A673 (cell line): ENCODE data around the gene AP1M1. TPM values are rescaled to one million over a fixed set of nuclear protein-coding genes. Genes with fewer than 3 reads are reported as not detected.

Experiments
- BruUV-seq: library from RNA; stranded (reverse); fragments of 400-500 nt; replicated peaks from 2 replicates; lab custom pipeline; 2021; lab: Mats Ljungman, UMichigan
- CTCF ChIA-PET: fragments of 300-600 bp; sonication (Branson Sonifier 250); formaldehyde crosslinking; loops from one replicate; lab custom pipeline; 2022; ENCODE audit warnings: antibody characterized with exemption; lab: Charles Lee
- POLR2A ChIA-PET: fragments of 300-600 bp; sonication (Branson Sonifier 250); formaldehyde crosslinking; loops from one replicate; lab custom pipeline; 2022; ENCODE audit warnings: antibody characterized with exemption; ENCODE audit not compliant: low non-redundant PET; lab: Charles Lee
- DNase-seq: peaks from one replicate; pipeline ENCODE4 v3.0.0-alpha.2; 2015; ENCODE audit warnings: low spot score
- H3K27ac ChIP-seq: fragments of 200-600 bp; sonication (generic); 2 replicates; pipeline ENCODE4 v1.5.1; 2016; ENCODE audit warnings: mixed run types, low read depth, mild to moderate bottlenecking, mixed read lengths, antibody characterized with exemption, low read length; ENCODE audit not compliant: poor library complexity, severe bottlenecking
- H3K27me3 ChIP-seq: fragments of 200-600 bp; sonication (generic); replicated peaks from 2 replicates; pipeline ENCODE4 v1.6.1; 2017; ENCODE audit warnings: mixed run types, low read depth, mild to moderate bottlenecking, mixed read lengths, antibody characterized with exemption, low read length; ENCODE audit not compliant: insufficient read depth, poor library complexity
- H3K36me3 ChIP-seq: fragments of 200-600 bp; sonication (generic); 2 replicates; pipeline ENCODE4 v1.6.1; 2016; ENCODE audit warnings: mixed run types, mild to moderate bottlenecking, mixed read lengths, antibody characterized with exemption, low read length; ENCODE audit not compliant: insufficient read depth, poor library complexity, severe bottlenecking
- H3K4me1 ChIP-seq: fragments of 200-600 bp; sonication (generic); 2 replicates; pipeline ENCODE4 v1.6.1; 2017; ENCODE audit warnings: mixed run types, mild to moderate bottlenecking, mixed read lengths, antibody characterized with exemption, low read length; ENCODE audit not compliant: insufficient read depth, poor library complexity, severe bottlenecking
- H3K4me3 ChIP-seq: fragments of 200-600 bp; sonication (generic); 2 replicates; pipeline ENCODE4 v1.5.1; 2016; ENCODE audit warnings: low read depth, mixed run types, mild to moderate bottlenecking, mixed read lengths, low read length; ENCODE audit not compliant: poor library complexity, severe bottlenecking
- H3K9me3 ChIP-seq: fragments of 200-600 bp; sonication (generic); 2 replicates; pipeline ENCODE4 v1.6.1; 2016; ENCODE audit warnings: mixed run types, low read depth, mild to moderate bottlenecking, mixed read lengths, antibody characterized with exemption, low read length; ENCODE audit not compliant: poor library complexity, severe bottlenecking
- EZH2 ChIP-seq: fragments of 200-600 bp; sonication (generic); IDR thresholded peaks from 2 replicates; pipeline ENCODE4 v1.6.1; 2017; ENCODE audit warnings: borderline replicate concordance, low read depth, mild to moderate bottlenecking, mixed read lengths, antibody characterized with exemption, low read length; ENCODE audit not compliant: poor library complexity, severe bottlenecking
- intact Hi-C: fragments of 100-400 bp; cut with micrococcal nuclease; formaldehyde crosslinking; loops from one replicate; pipeline ENCODE4 v1.10.0; 2022; ENCODE audit not compliant: unreplicated experiment
- total RNA-seq: library from RNA; stranded (reverse); gene quantifications from 2 replicates; pipeline ENCODE4 v1.2.3, GENCODE V29; 2021
- TF ChIP-seq, protein P1 (sequence below): fragments of 300-800, 200-600 bp; sonication (generic); conservative IDR thresholded peaks from 2 replicates; pipeline ENCODE4 v1.5.1; 2017; ENCODE audit warnings: low read depth, mild to moderate bottlenecking, antibody characterized with exemption, low read length, moderate library complexity, mixed read lengths

Gene AP1M1
- total RNA-seq, 1 experiment from 2014 or later = 105 TPM

DNA sequence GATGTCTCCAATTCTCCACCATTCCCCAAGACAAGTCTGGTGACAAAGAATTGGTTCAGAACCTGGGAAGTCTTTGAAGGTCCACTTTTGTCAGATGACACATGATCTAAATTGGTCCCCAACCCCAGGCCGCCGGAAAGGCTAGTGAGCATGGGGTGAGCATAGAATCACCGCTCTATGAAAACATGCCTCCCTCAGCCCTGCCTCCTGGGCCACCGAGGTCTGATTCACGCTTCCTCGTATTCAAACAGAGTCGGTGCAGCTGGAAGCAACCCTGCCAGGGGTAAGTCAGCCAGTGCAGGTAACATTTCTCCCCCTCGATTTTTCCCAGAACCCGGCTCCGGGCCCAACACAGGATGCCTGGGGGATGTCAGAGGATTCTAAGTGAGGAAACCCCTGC is 93.0 kb downstream of the AP1M1 start:
- Histone ChIP-seq H3K27ac (no peak overlapping the region), H3K4me3 (no peak overlapping the region), H3K36me3 (no peaks in the 10 kb centered on the region), H3K4me1 (peaks cover 6% of the 10 kb centered on the region), H3K27me3 (no peaks in the 10 kb centered on the region), H3K9me3 (no peaks in the 10 kb centered on the region)
- intact Hi-C loops = no loop called here
- TF ChIP-seq, protein P1, sequence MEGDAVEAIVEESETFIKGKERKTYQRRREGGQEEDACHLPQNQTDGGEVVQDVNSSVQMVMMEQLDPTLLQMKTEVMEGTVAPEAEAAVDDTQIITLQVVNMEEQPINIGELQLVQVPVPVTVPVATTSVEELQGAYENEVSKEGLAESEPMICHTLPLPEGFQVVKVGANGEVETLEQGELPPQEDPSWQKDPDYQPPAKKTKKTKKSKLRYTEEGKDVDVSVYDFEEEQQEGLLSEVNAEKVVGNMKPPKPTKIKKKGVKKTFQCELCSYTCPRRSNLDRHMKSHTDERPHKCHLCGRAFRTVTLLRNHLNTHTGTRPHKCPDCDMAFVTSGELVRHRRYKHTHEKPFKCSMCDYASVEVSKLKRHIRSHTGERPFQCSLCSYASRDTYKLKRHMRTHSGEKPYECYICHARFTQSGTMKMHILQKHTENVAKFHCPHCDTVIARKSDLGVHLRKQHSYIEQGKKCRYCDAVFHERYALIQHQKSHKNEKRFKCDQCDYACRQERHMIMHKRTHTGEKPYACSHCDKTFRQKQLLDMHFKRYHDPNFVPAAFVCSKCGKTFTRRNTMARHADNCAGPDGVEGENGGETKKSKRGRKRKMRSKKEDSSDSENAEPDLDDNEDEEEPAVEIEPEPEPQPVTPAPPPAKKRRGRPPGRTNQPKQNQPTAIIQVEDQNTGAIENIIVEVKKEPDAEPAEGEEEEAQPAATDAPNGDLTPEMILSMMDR = no peak
- TF ChIP-seq EZH2 = no peak
- no peak for DNase-seq
- ChIA-PET POLR2A (no interaction called here), CTCF (no interaction called here)
- no TSS peak for BruUV-seq

DNA sequence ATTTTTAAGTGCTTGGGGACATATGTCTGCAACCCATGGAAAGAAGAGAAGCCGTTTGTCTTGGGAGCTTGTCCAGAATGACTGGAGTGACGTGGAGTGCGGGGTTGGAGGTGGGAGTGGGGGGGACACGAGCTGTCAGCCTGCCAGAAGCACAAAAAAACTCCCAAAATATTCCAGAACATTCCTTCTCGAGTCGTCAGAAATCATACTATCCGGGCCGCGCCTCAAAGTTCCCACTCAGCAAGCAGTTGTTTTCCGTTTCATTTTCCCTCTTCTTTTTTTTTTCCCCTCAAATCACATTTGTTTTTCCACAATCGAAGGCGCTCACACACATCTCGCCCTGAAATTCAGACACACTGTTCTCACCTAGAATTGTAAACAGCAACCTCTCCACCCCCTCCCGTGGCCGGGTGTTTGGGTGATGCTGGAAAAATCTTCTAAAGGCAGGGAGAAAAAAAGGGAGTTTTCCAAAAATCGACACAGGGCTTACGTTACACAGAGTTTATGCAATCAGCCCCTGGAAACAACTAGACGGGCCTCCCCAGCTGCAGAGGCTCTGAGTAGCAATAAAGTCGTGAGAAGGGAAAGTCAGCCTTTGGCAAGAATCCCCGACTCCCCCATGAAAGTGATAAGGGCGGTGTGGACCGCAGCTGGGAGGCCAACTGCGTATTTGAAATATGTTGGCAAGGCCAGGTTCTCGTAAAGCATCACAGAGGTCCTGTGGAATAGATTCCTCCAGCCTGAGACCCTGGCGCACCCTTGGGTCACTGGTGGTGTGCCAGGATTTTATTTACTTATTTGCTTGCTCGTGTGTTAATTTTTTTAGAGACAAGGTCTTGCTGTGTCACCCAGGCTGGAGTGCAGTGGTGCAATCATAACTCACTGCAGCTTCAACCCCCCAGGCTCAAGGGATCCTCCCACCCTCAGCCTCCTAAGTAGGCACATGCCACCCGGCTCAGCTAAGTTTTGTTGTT is 95.7 kb downstream of the AP1M1 start:
- H3K36me3 ChIP-seq = no peaks in the 10 kb centered on the region
- no peak overlapping the region for H3K27ac ChIP-seq
- H3K4me3 ChIP-seq = no peak overlapping the region
- ChIA-PET CTCF (no interaction called here), POLR2A (no interaction called here)
- DNase-seq = no peak
- no peaks in the 10 kb centered on the region for H3K9me3 ChIP-seq
- no peaks in the 10 kb centered on the region for H3K27me3 ChIP-seq
- TF ChIP-seq, protein P1 = no peak
- no peak for TF ChIP-seq EZH2
- H3K4me1 ChIP-seq = no peaks in the 10 kb centered on the region
- intact Hi-C loops = no loop called here
- BruUV-seq = no TSS peak

DNA sequence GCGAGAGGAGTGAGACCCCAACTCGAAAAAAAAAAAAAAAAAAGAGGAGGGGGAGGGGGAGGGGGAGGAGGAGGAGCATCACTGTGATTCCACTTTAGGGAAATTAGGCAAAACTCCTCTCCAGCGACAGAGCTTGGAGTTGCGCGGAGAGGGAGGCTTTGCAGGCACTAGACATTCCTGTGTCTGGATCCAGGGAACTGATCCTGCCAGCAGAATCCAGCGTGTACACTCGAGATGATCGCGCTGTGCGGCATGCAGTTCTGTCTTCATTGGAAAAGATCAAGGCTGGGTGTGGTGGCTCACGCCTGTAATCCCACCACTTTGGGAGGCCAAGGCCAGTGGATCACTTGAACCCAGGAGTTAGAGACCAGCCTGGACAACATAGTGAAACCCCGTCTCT is 97.3 kb downstream of the AP1M1 start:
- intact Hi-C loops = no loop called here
- Histone ChIP-seq H3K27me3 (no peaks in the 10 kb centered on the region), H3K4me1 (no peaks in the 10 kb centered on the region), H3K4me3 (no peak overlapping the region), H3K27ac (no peak overlapping the region), H3K36me3 (no peaks in the 10 kb centered on the region), H3K9me3 (no peaks in the 10 kb centered on the region)
- ChIA-PET CTCF (no interaction called here), POLR2A (no interaction called here)
- TF ChIP-seq, protein P1 = no peak
- TF ChIP-seq EZH2 = no peak
- DNase-seq = no peak
- BruUV-seq = no TSS peak

Other genes with a start within 250 kb of the AP1M1 start
- gene OR10H4, start 248.9 kb upstream of the AP1M1 start, total RNA-seq = not detected in 2 replicates
- 438 and 476 TPM in 2 replicates for gene TPM4, start 121.4 kb upstream of the AP1M1 start, total RNA-seq
- 113 and 126 TPM in 2 replicates for gene RAB8A, start 86.0 kb upstream of the AP1M1 start, total RNA-seq
- not detected in 2 replicates for gene HSH2D, start 54.2 kb upstream of the AP1M1 start, total RNA-seq
- gene CIB3, start 24.4 kb upstream of the AP1M1 start, total RNA-seq = not detected in 2 replicates
- gene FAM32A, start 12.5 kb upstream of the AP1M1 start, total RNA-seq = 86.2 and 93.2 TPM in 2 replicates
- gene KLF2, start 126.9 kb downstream of the AP1M1 start, total RNA-seq = 1.9 and 2.1 TPM in 2 replicates